Liver (tissue), 3 donors: ENCODE results near the gene RASL10A.

ENCODE experiments used
- CTCF ChIP-seq: fragments of 150-350 bp; IDR thresholded peaks from 2 replicates; pipeline ENCODE4 v1.5.1; 2017; ENCODE audit warnings: improper control_type of control experiment, low read depth, low read length; ENCODE audit not compliant: missing input control
- EGR1 ChIP-seq, 2 donors: IDR thresholded peaks; 2 replicates each; pipeline ENCODE4 v1.6.1; 2016 to 2018; ENCODE audit warnings: antibody characterized with exemption in 2 of 2, low read depth in 2 of 2
- FOXA1 ChIP-seq: IDR thresholded peaks from 2 replicates; pipeline ENCODE4 v1.6.1; 2016; ENCODE audit warnings: antibody characterized with exemption
- GABPA ChIP-seq, 2 donors: IDR thresholded peaks in 1 of 2; conservative IDR thresholded peaks in 1 of 2; 2 replicates each; pipeline ENCODE4 v1.6.1; 2016; ENCODE audit warnings: antibody characterized with exemption in 2 of 2, mild to moderate bottlenecking in 1 of 2, moderate library complexity in 1 of 2
- JUND ChIP-seq, 2 donors: IDR thresholded peaks; 2 replicates each; pipeline ENCODE4 v1.6.1; 2016; ENCODE audit warnings: antibody characterized with exemption in 2 of 2
- MAX ChIP-seq: IDR thresholded peaks from 2 replicates; pipeline ENCODE4 v1.6.1; 2016; ENCODE audit warnings: antibody characterized with exemption
- RAD21 ChIP-seq, 2 donors: IDR thresholded peaks; 2 replicates each; pipeline ENCODE4 v1.6.1; 2016; ENCODE audit warnings: antibody characterized with exemption in 2 of 2, mild to moderate bottlenecking in 2 of 2
- REST ChIP-seq: IDR thresholded peaks from 2 replicates; pipeline ENCODE4 v1.6.1; 2016; ENCODE audit warnings: antibody characterized with exemption, mild to moderate bottlenecking
- SP1 ChIP-seq: IDR thresholded peaks from 2 replicates; pipeline ENCODE4 v1.6.1; 2018; ENCODE audit warnings: antibody characterized with exemption, mild to moderate bottlenecking
- TAF1 ChIP-seq: conservative IDR thresholded peaks from 2 replicates; pipeline ENCODE4 v1.6.1; 2016; ENCODE audit warnings: antibody characterized with exemption, mild to moderate bottlenecking
- YY1 ChIP-seq: IDR thresholded peaks from 2 replicates; pipeline ENCODE4 v1.6.1; 2016; ENCODE audit warnings: antibody characterized with exemption, mild to moderate bottlenecking
- ZBTB33 ChIP-seq: IDR thresholded peaks from 2 replicates; pipeline ENCODE4 v1.6.1; 2016; ENCODE audit warnings: antibody characterized with exemption
- TF ChIP-seq, protein P1 (sequence below): IDR thresholded peaks from 2 replicates; pipeline ENCODE4 v1.6.1; 2016; ENCODE audit warnings: antibody characterized with exemption
- donor health status: healthy.
- donor health status: healthy.

- TF ChIP-seq MAX, result no peak
- TF ChIP-seq FOXA1, result no peak
- no peak for TF ChIP-seq TAF1
- no peak for TF ChIP-seq CTCF
- TF ChIP-seq ZBTB33, result no peak
- TF ChIP-seq JUND (IDR thresholded peaks at IDR 0.05), result no peak
- no peak for TF ChIP-seq SP1
- no peak for TF ChIP-seq GABPA (IDR thresholded peaks at IDR 0.05 in 1 of 2, conservative IDR thresholded peaks at IDR 0.05 in 1 of 2)
- no peak for TF ChIP-seq EGR1 (IDR thresholded peaks at IDR 0.05; ENCODE audit: low read depth in 2 of 2)
- TF ChIP-seq YY1, result no peak
- no peak for TF ChIP-seq RAD21 (IDR thresholded peaks at IDR 0.05)
- TF ChIP-seq REST, result no peak
- TF ChIP-seq, protein P1, sequence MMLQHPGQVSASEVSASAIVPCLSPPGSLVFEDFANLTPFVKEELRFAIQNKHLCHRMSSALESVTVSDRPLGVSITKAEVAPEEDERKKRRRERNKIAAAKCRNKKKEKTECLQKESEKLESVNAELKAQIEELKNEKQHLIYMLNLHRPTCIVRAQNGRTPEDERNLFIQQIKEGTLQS, result no peak
Observed at GRCh38 chr22:29317827-29318454, 2.4 kb upstream of the RASL10A start.
